Psoas muscle (tissue), 8 donors: ENCODE data around the gene SETD3. TPM values are rescaled to one million over a fixed set of nuclear protein-coding genes. Genes with fewer than 3 reads are reported as not detected.

Experiments used
- ATAC-seq, 4 donors: fragments of 200-7000 bp; cut with Tn5 transposase; one replicate each; pipeline ENCODE4 v1.9.1; 2020; ENCODE audit warnings: moderate library complexity in 3 of 4, mild to moderate bottlenecking in 2 of 4
- DNase-seq, 2 donors: peaks; one replicate each; pipeline ENCODE4 v3.0.0-alpha.2; 2020
- H3K27ac ChIP-seq: fragments of 200-600 bp; one replicate; pipeline ENCODE4 v1.8.0; 2022
- H3K27me3 ChIP-seq, 3 donors: fragments of 200-600 bp in 1 of 3; one replicate each; pipeline versions ENCODE4 v1.6.1 to v1.8.0; 2013 to 2022; ENCODE audit warnings: low read length in 2 of 3, mild to moderate bottlenecking in 2 of 3, moderate library complexity in 1 of 3; ENCODE audit not compliant: insufficient read depth in 3 of 3
- H3K36me3 ChIP-seq, 2 donors: fragments of 200-600 bp in 1 of 2; one replicate each; pipeline versions ENCODE4 v1.6.1 to v1.8.0; 2013 to 2022; ENCODE audit warnings: low read depth in 1 of 2, mild to moderate bottlenecking in 1 of 2, moderate library complexity in 1 of 2; ENCODE audit not compliant: insufficient read depth in 1 of 2
- H3K4me1 ChIP-seq: fragments of 200-600 bp; one replicate; pipeline ENCODE4 v1.8.0; 2022
- H3K4me3 ChIP-seq: fragments of 200-600 bp; one replicate; pipeline ENCODE4 v1.8.0; 2022; ENCODE audit warnings: mild to moderate bottlenecking
- H3K9me3 ChIP-seq: fragments of 200-600 bp; one replicate; pipeline ENCODE4 v1.8.0; 2022
- CTCF ChIP-seq: fragments of 200-600 bp; IDR thresholded peaks from one replicate; pipeline ENCODE4 v1.8.0; 2022; ENCODE audit warnings: antibody characterized with exemption
- WGBS, 3 donors: extraction: QIAGEN DNeasy Blood & Tissue Kit; methylation state at CpG; one replicate each; pipeline versions ENCODE4 v1.1.6 to v1.1.7; 2013; 5-methylcytosine and 5-hydroxymethylcytosine counted together
- intact Hi-C, 2 donors: fragments of 100-400 bp; cut with DNase I; formaldehyde crosslinking; loops; one replicate each; pipeline versions ENCODE4 v1.11.0 to v1.14.2; 2022
- polyA plus RNA-seq, 3 donors: library from polyadenylated mRNA; stranded (reverse); fragments of 200-250 nt; gene quantifications; one replicate each; pipeline ENCODE4 v1.2.3, GENCODE V29; 2013
- total RNA-seq, 4 donors: library from RNA; stranded (reverse); fragmentation: NEBNext Ultra II Directional in 2 of 4; extraction: Animal tissue kit (Norgen Biotek cat#: 25700) in 2 of 4; gene quantifications; one replicate each; pipeline versions ENCODE4 v1.2.1 to v1.2.4, GENCODE V29; 2021 to 2023
- donor health status: healthy with polysubstance abuse.
- donor health status: DM: no; HTN: no; CAD: no; lungs with moderate emphysema.
- donor health status: Bipolar disorder and iron deficiency.
- donor health status: healthy.
- donor health status: DM: yes; HTN: yes; CAD: no.
- donor health status: DM: no; HTN: no; CAD: no.
- donor health status: DM: no; HTN: no; CAD: no.
- donor health status: DM: yes; HTN: yes; CAD: no.

SETD3 gene
- total and polyA plus RNA-seq, 7 donors: 84.0 to 177 (median 123) TPM

- Histone ChIP-seq H3K36me3 (no peaks in the 10 kb centered on the region), H3K27me3 (peaks cover 0 to 40% (median 9%) of the 10 kb centered on the region in 3 donors), H3K9me3 (no peaks in the 10 kb centered on the region), H3K27ac (no peak overlapping the region), H3K4me1 (no peaks in the 10 kb centered on the region), H3K4me3 (no peak overlapping the region)
- intact Hi-C loops: no loop called here
- no peak for DNase-seq
- TF ChIP-seq CTCF: no peak
- ATAC-seq: no peak
- WGBS, 3 donors: 71% methylated on average over 20 of the region's 20 CpGs
Observed at GRCh38 chr14:99384450-99385417, 95.9 kb downstream of the SETD3 start.

- no peak overlapping the region for H3K27ac ChIP-seq
- TF ChIP-seq CTCF: no peak
- WGBS, 3 donors: 78 to 83% (median 83%) methylated on average over 35 to 36 of the region's 36 CpGs
- intact Hi-C loops: no loop called here
- no peaks in the 10 kb centered on the region for H3K4me1 ChIP-seq
- ATAC-seq (no peak), DNase-seq (no peak)
- H3K27me3 ChIP-seq: peaks cover 0 to 40% (median 9%) of the 10 kb centered on the region in 3 donors
- H3K9me3 ChIP-seq: no peaks in the 10 kb centered on the region
- no peak overlapping the region for H3K4me3 ChIP-seq
- H3K36me3 ChIP-seq: no peaks in the 10 kb centered on the region
Observed at GRCh38 chr14:99383472-99384449, 96.9 kb downstream of the SETD3 start.

GRCh38 chr14:99382781-99383471 lies 97.7 kb downstream of the SETD3 start:
- ATAC-seq (peak in 3 of 4 donors; percentile 60 to 76 (median 63)), DNase-seq (no peak)
- H3K9me3 ChIP-seq: no peaks in the 10 kb centered on the region
- no peak overlapping the region for H3K27ac ChIP-seq
- no peak for TF ChIP-seq CTCF
- no peak overlapping the region for H3K4me3 ChIP-seq
- intact Hi-C loops: no loop called here
- H3K36me3 ChIP-seq: no peaks in the 10 kb centered on the region
- H3K4me1 ChIP-seq: no peaks in the 10 kb centered on the region
- peaks cover 0 to 40% (median 9%) of the 10 kb centered on the region in 3 donors for H3K27me3 ChIP-seq
- WGBS, 3 donors: 86 to 87% (median 86%) methylated on average over 18 of the region's 18 CpGs

GRCh38 chr14:99382071-99382470 lies 98.6 kb downstream of the SETD3 start:
- DNase-seq: no peak
- TF ChIP-seq CTCF: no peak
- 39 to 48% (median 41%) methylated on average over 16 of the region's 16 CpGs for WGBS, 3 donors
- Histone ChIP-seq H3K9me3 (no peaks in the 10 kb centered on the region), H3K27ac (no peak overlapping the region), H3K27me3 (peaks cover 0 to 40% (median 9%) of the 10 kb centered on the region in 3 donors), H3K36me3 (no peaks in the 10 kb centered on the region), H3K4me3 (no peak overlapping the region), H3K4me1 (no peaks in the 10 kb centered on the region)
- ATAC-seq: no peak
- intact Hi-C loops: no loop called here
